LNCaP clone FGC (cell line): Measurements from ENCODE around the gene FOLR3.
"Not testable (repeated sequence)": the region's sequence is repeated elsewhere in the genome, so short reads cannot be mapped to it uniquely, and the experiment has no call there.

Experiments
- DNase-seq: peaks from one replicate; pipeline ENCODE4 v3.0.0-alpha.2; 2011; ENCODE audit warnings: low read depth
- H3K4me3 ChIP-seq: 2 replicates; pipeline ENCODE4 v1.5.1; 2011; ENCODE audit warnings: mild to moderate bottlenecking, low read depth, low read length, control low read depth
- TF ChIP-seq, protein P1 (sequence below): IDR thresholded peaks from 2 replicates; pipeline ENCODE4 v1.5.1; 2012; ENCODE audit warnings: mild to moderate bottlenecking; ENCODE audit not compliant: control insufficient read depth, insufficient read depth; ENCODE audit errors: extremely low read depth

FOLR3 gene

DNA sequence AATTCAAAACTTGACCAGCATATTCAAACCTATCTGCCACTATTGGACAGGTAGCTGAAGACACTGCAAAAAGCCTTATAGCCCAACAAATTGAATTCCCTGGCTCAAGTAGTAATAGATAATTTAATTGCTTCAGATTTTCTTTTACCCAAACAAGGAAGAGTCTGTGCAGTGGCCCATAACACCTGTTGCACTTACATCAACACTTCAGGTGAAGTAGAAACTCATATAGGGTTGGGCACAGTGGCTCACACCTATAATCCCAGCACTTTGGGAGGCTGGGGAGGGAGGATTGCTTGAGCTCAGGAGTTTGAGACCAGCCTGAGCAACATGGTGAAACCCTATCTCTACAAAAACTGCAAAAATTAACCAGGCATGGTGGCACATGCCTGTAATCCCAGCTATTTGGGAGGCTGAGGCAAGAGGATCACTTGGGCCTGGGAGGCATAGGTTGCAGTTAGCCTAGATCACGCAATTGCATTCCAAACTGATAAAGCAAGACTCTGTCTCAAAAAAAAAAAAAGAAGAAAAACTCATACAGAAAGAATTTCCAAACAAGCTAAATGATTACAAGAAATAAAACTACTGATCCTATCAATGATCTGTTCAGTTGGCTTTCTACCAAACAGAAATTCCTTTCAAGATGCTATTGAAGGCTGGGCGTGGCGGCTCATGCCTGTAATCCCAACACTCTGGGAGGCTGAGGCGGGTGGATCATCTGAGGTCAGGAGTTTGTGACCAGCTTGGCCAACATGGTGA is 9.5 kb downstream of the FOLR3 start:
- no peak overlapping the region for H3K4me3 ChIP-seq
- TF ChIP-seq, protein P1, sequence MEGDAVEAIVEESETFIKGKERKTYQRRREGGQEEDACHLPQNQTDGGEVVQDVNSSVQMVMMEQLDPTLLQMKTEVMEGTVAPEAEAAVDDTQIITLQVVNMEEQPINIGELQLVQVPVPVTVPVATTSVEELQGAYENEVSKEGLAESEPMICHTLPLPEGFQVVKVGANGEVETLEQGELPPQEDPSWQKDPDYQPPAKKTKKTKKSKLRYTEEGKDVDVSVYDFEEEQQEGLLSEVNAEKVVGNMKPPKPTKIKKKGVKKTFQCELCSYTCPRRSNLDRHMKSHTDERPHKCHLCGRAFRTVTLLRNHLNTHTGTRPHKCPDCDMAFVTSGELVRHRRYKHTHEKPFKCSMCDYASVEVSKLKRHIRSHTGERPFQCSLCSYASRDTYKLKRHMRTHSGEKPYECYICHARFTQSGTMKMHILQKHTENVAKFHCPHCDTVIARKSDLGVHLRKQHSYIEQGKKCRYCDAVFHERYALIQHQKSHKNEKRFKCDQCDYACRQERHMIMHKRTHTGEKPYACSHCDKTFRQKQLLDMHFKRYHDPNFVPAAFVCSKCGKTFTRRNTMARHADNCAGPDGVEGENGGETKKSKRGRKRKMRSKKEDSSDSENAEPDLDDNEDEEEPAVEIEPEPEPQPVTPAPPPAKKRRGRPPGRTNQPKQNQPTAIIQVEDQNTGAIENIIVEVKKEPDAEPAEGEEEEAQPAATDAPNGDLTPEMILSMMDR: no peak
- no peak for DNase-seq

DNA sequence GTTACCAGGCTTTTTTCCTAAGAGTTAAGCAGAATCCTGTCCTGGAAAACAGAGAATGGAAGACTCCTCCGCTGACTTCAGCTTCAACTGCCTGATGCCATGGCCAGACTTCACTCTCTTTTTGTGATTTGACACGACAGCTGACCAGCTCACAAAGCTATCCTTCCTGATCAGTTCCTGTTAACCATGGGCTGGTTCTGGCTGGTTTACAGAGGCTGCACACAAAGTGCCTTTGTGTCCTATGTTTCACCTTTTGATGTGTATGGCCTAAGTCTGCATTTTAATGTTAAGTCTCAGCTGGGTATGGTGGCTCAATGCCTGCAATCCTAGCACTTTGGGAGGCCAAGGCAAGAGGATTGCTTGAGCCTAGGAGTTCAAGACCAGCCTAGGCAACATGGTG is 11.1 kb downstream of the FOLR3 start:
- DNase-seq: no peak
- H3K4me3 ChIP-seq: no peak overlapping the region
- TF ChIP-seq, protein P1: no peak

DNA sequence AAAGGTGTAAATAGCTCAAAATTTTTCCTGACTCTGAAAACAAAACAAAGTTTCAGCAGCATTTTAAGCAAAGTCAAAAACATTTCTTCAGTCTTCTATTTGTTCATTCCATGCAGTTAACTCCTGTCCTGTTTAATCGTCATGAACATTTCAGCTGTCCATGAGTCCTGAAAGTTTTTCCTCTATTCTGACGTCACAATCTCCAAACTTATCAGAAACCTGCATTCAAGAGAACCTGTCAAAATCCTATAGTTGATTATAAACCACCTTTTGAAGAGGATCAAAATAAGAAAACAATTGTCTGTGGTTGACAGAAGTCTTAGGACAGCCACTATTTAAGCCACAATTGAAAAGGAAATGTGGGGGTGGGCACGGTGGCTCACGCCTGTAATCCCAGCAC is 15.4 kb downstream of the FOLR3 start:
- no peak overlapping the region for H3K4me3 ChIP-seq
- TF ChIP-seq, protein P1: no peak

DNA sequence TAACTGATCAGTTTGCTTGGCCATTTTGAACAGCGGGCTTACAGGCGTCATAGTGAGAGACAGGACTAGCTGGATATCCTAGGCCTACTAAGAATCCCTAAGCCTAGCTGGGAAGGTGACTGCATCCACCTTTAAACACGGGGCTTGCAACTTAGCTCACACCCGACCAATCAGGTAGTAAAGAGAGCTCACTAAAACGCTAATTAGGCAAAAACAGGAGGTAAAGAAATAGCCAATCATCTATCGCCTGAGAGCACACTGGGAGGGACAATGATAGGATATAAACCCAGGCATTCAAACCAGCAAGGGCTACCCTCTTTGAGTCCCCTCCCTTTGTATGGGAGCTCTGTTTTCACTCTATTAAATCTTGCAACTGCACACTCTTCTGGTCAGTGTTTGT is 18.3 kb downstream of the FOLR3 start:
- H3K4me3 ChIP-seq, DNase-seq: not testable (repeated sequence)

More for the DNA sequence above, 15.4 kb downstream of the FOLR3 start:
- no peak for DNase-seq

GRCh38 chr11:72154816-72155215 is 19.3 kb downstream of the FOLR3 start:
- TF ChIP-seq, protein P1: no peak
- no peak for DNase-seq
- no peak overlapping the region for H3K4me3 ChIP-seq

DNA sequence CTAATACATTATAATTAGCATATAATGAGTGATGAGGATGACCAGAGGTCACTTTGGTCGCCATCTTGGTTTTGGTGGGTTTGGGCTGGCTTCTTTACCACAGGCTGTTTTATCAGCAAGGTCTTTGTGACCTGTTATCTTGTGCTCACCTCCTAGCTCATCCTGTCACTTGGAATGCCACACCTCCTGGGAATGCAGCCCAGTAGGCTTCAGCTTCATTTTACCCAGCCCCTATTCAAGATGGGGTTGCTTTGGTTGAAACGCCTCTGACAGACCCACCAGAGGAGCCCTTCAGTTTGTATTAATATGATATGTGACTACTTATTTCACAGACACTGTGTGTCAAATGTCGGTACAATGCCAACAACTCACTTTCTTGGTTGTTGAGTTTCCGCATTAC is 20.2 kb downstream of the FOLR3 start:
- DNase-seq: no peak
- TF ChIP-seq, protein P1: no peak
- H3K4me3 ChIP-seq: no peak overlapping the region

GRCh38 chr11:72157131-72157530 is 21.6 kb downstream of the FOLR3 start:
- no peak overlapping the region for H3K4me3 ChIP-seq
- no peak for DNase-seq
- TF ChIP-seq, protein P1: no peak
